Measurements from ENCODE around the gene B4GALNT1.

The B4GALNT1 gene

GRCh38 chr12:57626921-57627445 is 6.0 kb downstream of the B4GALNT1 start:
- Histone ChIP-seq H3K27me3 (ENCODE audit: control insufficient read depth in 2 of 2, insufficient read depth in 2 of 2, low read length in 2 of 2) (peaks cover 69 to 71% of the 10 kb centered on the region in 2 donors), H3K4me3 (ENCODE audit: low read length in 2 of 2) (no peak overlapping the region), H3K9ac (ENCODE audit: low read depth in 1 of 2, low read length in 2 of 2) (no peak overlapping the region), H3K27ac (ENCODE audit: low read depth in 2 of 2, low read length in 2 of 2) (no peak overlapping the region), H3K36me3 (ENCODE audit: control insufficient read depth in 2 of 2, insufficient read depth in 2 of 2, low read length in 2 of 2) (no peaks in the 10 kb centered on the region), H3K4me1 (ENCODE audit: control insufficient read depth in 2 of 2, insufficient read depth in 2 of 2, low read length in 2 of 2) (no peaks in the 10 kb centered on the region), H3K9me3 (ENCODE audit: control insufficient read depth in 2 of 2, low read length in 2 of 2) (no peaks in the 10 kb centered on the region)

- H3K36me3 ChIP-seq (ENCODE audit: control insufficient read depth in 2 of 2, insufficient read depth in 2 of 2, low read length in 2 of 2) = no peaks in the 10 kb centered on the region
- H3K9ac ChIP-seq (ENCODE audit: low read depth in 1 of 2, low read length in 2 of 2) = no peak overlapping the region
- H3K27ac ChIP-seq (ENCODE audit: low read depth in 2 of 2, low read length in 2 of 2) = no peak overlapping the region
- H3K4me1 ChIP-seq (ENCODE audit: control insufficient read depth in 2 of 2, insufficient read depth in 2 of 2, low read length in 2 of 2) = peaks cover 6% of the 10 kb centered on the region in 2 donors
- H3K9me3 ChIP-seq (ENCODE audit: control insufficient read depth in 2 of 2, low read length in 2 of 2) = no peaks in the 10 kb centered on the region
- peaks cover 70 to 71% of the 10 kb centered on the region in 2 donors for H3K27me3 ChIP-seq (ENCODE audit: control insufficient read depth in 2 of 2, insufficient read depth in 2 of 2, low read length in 2 of 2)
- H3K4me3 ChIP-seq (ENCODE audit: low read length in 2 of 2) = no peak overlapping the region
Measured at GRCh38 chr12:57626111-57626920, 6.7 kb downstream of the B4GALNT1 start.

DNA sequence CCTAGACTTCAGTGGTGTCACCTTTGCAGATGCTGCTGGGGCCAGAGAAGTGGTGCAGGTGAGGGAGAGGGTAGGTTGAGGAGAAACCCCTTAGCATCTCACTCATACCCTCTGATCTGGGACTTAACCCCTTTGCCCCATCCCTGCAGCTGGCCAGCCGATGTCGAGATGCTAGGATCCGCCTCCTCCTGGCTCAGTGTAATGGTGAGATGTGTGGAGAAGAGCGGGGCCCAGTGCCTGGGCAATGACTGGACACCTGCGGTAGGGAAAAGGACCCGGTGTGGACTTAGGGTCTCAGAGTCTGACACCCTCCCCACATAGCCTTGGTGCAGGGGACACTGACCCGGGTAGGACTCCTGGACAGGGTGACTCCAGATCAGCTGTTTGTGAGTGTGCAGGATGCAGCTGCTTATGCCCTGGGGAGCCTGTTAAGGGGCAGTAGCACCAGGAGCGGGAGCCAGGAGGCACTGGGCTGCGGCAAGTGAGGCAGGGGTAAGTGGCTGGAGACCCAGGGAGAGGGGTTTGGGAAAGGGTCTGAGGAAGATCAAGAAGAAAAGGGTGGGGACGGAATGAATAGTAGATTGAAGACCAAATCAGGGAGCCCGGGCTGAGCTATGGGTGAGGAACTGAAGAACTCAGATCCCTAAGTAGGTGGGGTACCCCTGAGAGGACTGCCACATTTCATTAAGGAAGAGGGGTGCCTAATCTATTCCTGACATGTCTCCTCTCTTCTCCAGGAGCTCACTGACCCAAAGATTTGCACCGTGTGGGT is 7.6 kb downstream of the B4GALNT1 start:
- Histone ChIP-seq H3K9me3 (ENCODE audit: control insufficient read depth in 2 of 2, low read length in 2 of 2) (no peaks in the 10 kb centered on the region), H3K9ac (ENCODE audit: low read depth in 1 of 2, low read length in 2 of 2) (no peak overlapping the region), H3K27me3 (ENCODE audit: control insufficient read depth in 2 of 2, insufficient read depth in 2 of 2, low read length in 2 of 2) (peaks cover 71 to 72% of the 10 kb centered on the region in 2 donors)

GRCh38 chr12:57624441-57625220 is 8.4 kb downstream of the B4GALNT1 start:
- Histone ChIP-seq H3K4me3 (ENCODE audit: low read length in 2 of 2) (no peak overlapping the region), H3K9me3 (ENCODE audit: control insufficient read depth in 2 of 2, low read length in 2 of 2) (no peaks in the 10 kb centered on the region), H3K9ac (ENCODE audit: low read depth in 1 of 2, low read length in 2 of 2) (no peak overlapping the region), H3K36me3 (ENCODE audit: control insufficient read depth in 2 of 2, insufficient read depth in 2 of 2, low read length in 2 of 2) (no peaks in the 10 kb centered on the region), H3K27ac (ENCODE audit: low read depth in 2 of 2, low read length in 2 of 2) (no peak overlapping the region), H3K27me3 (ENCODE audit: control insufficient read depth in 2 of 2, insufficient read depth in 2 of 2, low read length in 2 of 2) (peaks cover 74 to 80% of the 10 kb centered on the region in 2 donors), H3K4me1 (ENCODE audit: control insufficient read depth in 2 of 2, insufficient read depth in 2 of 2, low read length in 2 of 2) (peaks cover 11 to 14% of the 10 kb centered on the region in 2 donors)

More for the DNA sequence above, 7.6 kb downstream of the B4GALNT1 start:
- Histone ChIP-seq H3K4me1 (ENCODE audit: control insufficient read depth in 2 of 2, insufficient read depth in 2 of 2, low read length in 2 of 2) (peaks cover 11 to 12% of the 10 kb centered on the region in 2 donors), H3K27ac (ENCODE audit: low read depth in 2 of 2, low read length in 2 of 2) (no peak overlapping the region), H3K36me3 (ENCODE audit: control insufficient read depth in 2 of 2, insufficient read depth in 2 of 2, low read length in 2 of 2) (no peaks in the 10 kb centered on the region), H3K4me3 (ENCODE audit: low read length in 2 of 2) (no peak overlapping the region)

DNA sequence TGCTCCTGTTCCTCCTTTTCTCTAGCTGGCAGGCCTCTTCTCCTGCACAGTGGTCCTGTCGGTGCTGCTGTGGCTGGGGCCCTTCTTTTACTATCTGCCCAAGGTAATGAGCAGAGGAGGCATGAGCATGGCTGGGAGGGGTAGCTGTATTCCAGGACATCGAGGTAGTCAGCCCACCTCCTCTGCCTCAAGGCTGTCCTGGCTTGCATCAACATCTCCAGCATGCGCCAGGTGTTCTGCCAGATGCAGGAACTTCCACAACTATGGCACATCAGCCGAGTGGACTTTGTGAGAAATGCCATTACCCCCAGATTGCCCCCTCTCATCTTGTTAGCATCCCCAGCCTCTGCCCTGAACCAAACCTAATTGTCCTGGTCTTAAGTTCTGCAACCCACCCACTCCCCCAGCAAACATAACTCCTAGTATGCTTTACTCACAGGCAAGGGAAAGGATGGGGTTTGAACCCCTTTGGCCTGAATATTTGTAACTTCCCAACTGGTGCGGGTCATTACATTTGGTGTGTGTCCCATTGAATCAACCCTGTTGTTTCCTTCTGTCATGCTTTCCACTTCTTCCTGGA is 9.1 kb downstream of the B4GALNT1 start:
- peaks cover 80 to 85% of the 10 kb centered on the region in 2 donors for H3K27me3 ChIP-seq (ENCODE audit: control insufficient read depth in 2 of 2, insufficient read depth in 2 of 2, low read length in 2 of 2)

GRCh38 chr12:57623385-57623784 is 9.6 kb downstream of the B4GALNT1 start:
- H3K36me3 ChIP-seq (ENCODE audit: control insufficient read depth in 2 of 2, insufficient read depth in 2 of 2, low read length in 2 of 2) = no peaks in the 10 kb centered on the region
- H3K27ac ChIP-seq (ENCODE audit: low read depth in 2 of 2, low read length in 2 of 2) = no peak overlapping the region
- H3K9ac ChIP-seq (ENCODE audit: low read depth in 1 of 2, low read length in 2 of 2) = no peak overlapping the region
- peaks cover 11 to 15% of the 10 kb centered on the region in 2 donors for H3K4me1 ChIP-seq (ENCODE audit: control insufficient read depth in 2 of 2, insufficient read depth in 2 of 2, low read length in 2 of 2)
- no peak overlapping the region for H3K4me3 ChIP-seq (ENCODE audit: low read length in 2 of 2)
- peaks cover 77 to 80% of the 10 kb centered on the region in 2 donors for H3K27me3 ChIP-seq (ENCODE audit: control insufficient read depth in 2 of 2, insufficient read depth in 2 of 2, low read length in 2 of 2)
- no peaks in the 10 kb centered on the region for H3K9me3 ChIP-seq (ENCODE audit: control insufficient read depth in 2 of 2, low read length in 2 of 2)

More for the DNA sequence above, 9.1 kb downstream of the B4GALNT1 start:
- H3K9ac ChIP-seq (ENCODE audit: low read depth in 1 of 2, low read length in 2 of 2) = no peak overlapping the region
- H3K9me3 ChIP-seq (ENCODE audit: control insufficient read depth in 2 of 2, low read length in 2 of 2) = no peaks in the 10 kb centered on the region
- H3K27ac ChIP-seq (ENCODE audit: low read depth in 2 of 2, low read length in 2 of 2) = no peak overlapping the region
- H3K4me1 ChIP-seq (ENCODE audit: control insufficient read depth in 2 of 2, insufficient read depth in 2 of 2, low read length in 2 of 2) = peaks cover 11 to 15% of the 10 kb centered on the region in 2 donors
- no peak overlapping the region for H3K4me3 ChIP-seq (ENCODE audit: low read length in 2 of 2)
- H3K36me3 ChIP-seq (ENCODE audit: control insufficient read depth in 2 of 2, insufficient read depth in 2 of 2, low read length in 2 of 2) = no peaks in the 10 kb centered on the region

- H3K4me3 ChIP-seq (ENCODE audit: low read length in 2 of 2) = no peak overlapping the region
- no peak overlapping the region for H3K27ac ChIP-seq (ENCODE audit: low read depth in 2 of 2, low read length in 2 of 2)
- no peaks in the 10 kb centered on the region for H3K9me3 ChIP-seq (ENCODE audit: control insufficient read depth in 2 of 2, low read length in 2 of 2)
- H3K36me3 ChIP-seq (ENCODE audit: control insufficient read depth in 2 of 2, insufficient read depth in 2 of 2, low read length in 2 of 2) = no peaks in the 10 kb centered on the region
- H3K27me3 ChIP-seq (ENCODE audit: control insufficient read depth in 2 of 2, insufficient read depth in 2 of 2, low read length in 2 of 2) = peaks cover 72 to 76% of the 10 kb centered on the region in 2 donors
- no peak overlapping the region for H3K9ac ChIP-seq (ENCODE audit: low read depth in 1 of 2, low read length in 2 of 2)
- peaks cover 11 to 15% of the 10 kb centered on the region in 2 donors for H3K4me1 ChIP-seq (ENCODE audit: control insufficient read depth in 2 of 2, insufficient read depth in 2 of 2, low read length in 2 of 2)
Measured at GRCh38 chr12:57622293-57623245, 10.4 kb downstream of the B4GALNT1 start.

DNA sequence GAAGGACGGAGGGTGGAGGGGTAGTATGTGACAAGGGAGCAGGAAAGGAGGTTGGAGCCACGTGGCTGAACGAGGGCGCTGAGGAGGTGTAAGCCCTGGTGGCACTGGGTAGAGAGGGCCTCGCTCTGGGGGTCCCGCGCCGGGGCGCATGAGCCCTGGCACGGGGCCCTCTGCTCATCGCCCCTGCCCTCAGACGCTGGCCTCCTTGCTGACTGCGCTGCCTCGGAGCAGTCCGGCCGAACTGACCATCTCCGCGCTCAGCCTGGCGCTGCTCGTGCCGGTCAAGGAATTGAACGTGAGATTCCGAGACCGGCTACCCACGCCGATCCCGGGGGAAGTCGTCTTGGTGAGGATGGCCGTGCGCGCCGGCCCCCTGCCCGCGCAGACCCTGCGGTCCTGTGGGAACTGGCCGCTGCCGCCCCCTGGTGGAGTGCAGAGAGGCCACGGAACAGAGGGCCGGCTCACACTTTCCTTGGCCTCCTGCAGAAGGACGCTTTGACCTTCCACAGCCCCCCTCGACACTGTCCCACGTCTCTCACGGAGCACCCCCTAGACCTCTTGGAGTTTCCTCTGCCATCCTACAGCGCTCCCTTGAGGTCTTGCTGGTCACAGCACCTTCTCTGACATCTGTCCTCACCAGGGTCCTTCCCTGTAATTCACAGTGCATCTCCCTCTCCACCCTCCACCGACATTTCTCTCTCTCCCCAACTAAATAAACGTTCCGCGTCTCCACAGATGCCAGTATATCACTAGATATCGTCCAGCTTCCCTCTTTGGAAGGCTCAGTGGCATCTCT is 11.3 kb downstream of the B4GALNT1 start:
- Histone ChIP-seq H3K4me3 (ENCODE audit: low read length in 2 of 2) (peak overlapping the region; percentile 15 to 54), H3K9ac (ENCODE audit: low read depth in 1 of 2, low read length in 2 of 2) (peak overlapping the region in 1 of 2 donors; percentile 34), H3K9me3 (ENCODE audit: control insufficient read depth in 2 of 2, low read length in 2 of 2) (no peaks in the 10 kb centered on the region), H3K27ac (ENCODE audit: low read depth in 2 of 2, low read length in 2 of 2) (no peak overlapping the region), H3K27me3 (ENCODE audit: control insufficient read depth in 2 of 2, insufficient read depth in 2 of 2, low read length in 2 of 2) (peaks cover 68 to 75% of the 10 kb centered on the region in 2 donors), H3K36me3 (ENCODE audit: control insufficient read depth in 2 of 2, insufficient read depth in 2 of 2, low read length in 2 of 2) (no peaks in the 10 kb centered on the region), H3K4me1 (ENCODE audit: control insufficient read depth in 2 of 2, insufficient read depth in 2 of 2, low read length in 2 of 2) (peaks cover 11 to 15% of the 10 kb centered on the region in 2 donors)
